ENCODE results near the gene UNC5C.

DNA sequence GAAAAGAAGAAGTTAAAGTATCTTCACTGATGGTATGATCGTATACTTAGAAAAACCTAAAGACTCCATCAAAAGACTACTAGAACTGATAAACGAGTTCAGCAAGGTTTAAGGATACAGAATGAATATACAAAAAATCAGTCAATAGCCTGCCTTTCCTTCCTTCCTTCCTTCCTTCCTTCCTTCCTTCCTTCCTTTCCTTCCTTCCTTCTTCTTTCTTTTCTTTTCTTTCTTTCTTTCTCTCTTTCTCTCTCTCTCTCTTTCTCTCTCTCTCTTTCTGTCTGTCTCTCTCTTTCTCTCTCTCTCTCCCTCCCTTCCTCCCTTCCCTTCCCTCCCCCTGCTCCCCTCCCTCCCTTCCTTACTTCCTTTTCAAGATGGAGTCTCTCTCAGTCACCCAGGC is 428.3 kb downstream of the UNC5C start:
- TF ChIP-seq CTCF (IDR thresholded peaks at IDR 0.05) (no peak), POLR2A (IDR thresholded peaks at IDR 0.05) (no peak)
